SH-SY5Y (cell line): ENCODE measurements around the gene CLDN19.

Experiments
- GATA2 ChIP-seq: IDR thresholded peaks from 2 replicates; pipeline ENCODE4 v1.6.1; 2011; ENCODE audit warnings: mild to moderate bottlenecking, low read depth, low read length
- GATA3 ChIP-seq: IDR thresholded peaks from 2 replicates; pipeline ENCODE4 v1.6.1; 2011; ENCODE audit warnings: low read depth, mild to moderate bottlenecking, low read length, moderate library complexity

DNA sequence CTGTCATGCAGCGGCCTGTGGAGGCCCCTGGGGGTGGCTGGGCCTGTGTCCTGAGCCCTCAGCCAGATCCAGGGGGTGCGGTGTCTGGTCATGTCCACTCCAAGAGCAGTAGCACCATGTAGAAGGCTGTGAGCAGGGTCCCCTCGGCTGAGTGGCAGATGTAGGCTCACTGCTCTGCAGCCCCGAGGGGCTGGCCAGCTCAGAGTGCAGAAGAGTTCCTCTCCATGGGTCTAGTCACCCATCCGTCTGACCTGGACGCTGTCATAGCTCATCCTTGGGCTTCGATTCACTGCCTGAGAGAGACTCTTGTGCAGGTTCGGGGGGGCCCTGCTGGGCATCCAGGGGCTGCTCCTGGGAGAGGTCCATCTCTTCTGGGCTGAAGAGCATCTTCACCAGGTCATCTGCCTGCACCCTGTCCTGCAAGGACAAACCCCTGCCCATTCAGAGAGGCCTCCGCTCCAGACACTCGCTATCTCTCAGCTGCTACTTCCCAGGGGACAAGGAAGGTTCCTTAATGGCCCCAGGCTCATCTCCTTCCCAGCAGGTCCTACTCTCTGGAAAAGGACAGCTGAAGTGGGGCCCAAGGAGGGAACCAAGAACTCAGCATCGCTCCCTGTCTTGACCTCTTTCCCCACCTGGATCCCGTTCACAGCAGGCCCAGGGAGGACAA is 6.5 kb upstream of the CLDN19 start:
- TF ChIP-seq GATA2 (no peak), GATA3 (no peak)
